Progenitor cell of endocrine pancreas (in vitro differentiated cells): ENCODE measurements around the gene RNLS. TPM values are rescaled to one million over a fixed set of nuclear protein-coding genes. Genes with fewer than 3 reads are reported as not detected.

Source experiments
- DNase-seq: peaks from one replicate; pipeline ENCODE4 v3.0.0; 2021; ENCODE audit warnings: low spot score; ENCODE audit not compliant: unreplicated experiment
- H3K27ac Mint-ChIP-seq: 2 replicates; pipeline ENCODE4 v1.8.0; 2021; ENCODE audit warnings: mild to moderate bottlenecking, moderate library complexity, mixed read lengths
- H3K27me3 Mint-ChIP-seq: 2 replicates; pipeline ENCODE4 v1.8.0; 2021; ENCODE audit warnings: mixed read lengths
- H3K36me3 Mint-ChIP-seq: 2 replicates; pipeline ENCODE4 v1.8.0; 2022; ENCODE audit warnings: mixed read lengths; ENCODE audit not compliant: insufficient read depth
- H3K4me1 Mint-ChIP-seq: 2 replicates; pipeline ENCODE4 v1.8.0; 2021; ENCODE audit warnings: low read depth, mixed read lengths
- H3K4me3 Mint-ChIP-seq: 2 replicates; pipeline ENCODE4 v1.8.0; 2021; ENCODE audit warnings: low read depth, mild to moderate bottlenecking, moderate library complexity, mixed read lengths
- H3K9me3 Mint-ChIP-seq: 2 replicates; pipeline ENCODE4 v1.8.0; 2021; ENCODE audit warnings: low read depth, mixed read lengths
- CTCF ChIP-seq: fragments of 200-600 bp; sonication (generic); IDR thresholded peaks from one replicate; pipeline ENCODE4 v1.5.0; 2021; ENCODE audit warnings: antibody characterized with exemption, mild to moderate bottlenecking; ENCODE audit not compliant: unreplicated experiment
- total RNA-seq: library from RNA; stranded (reverse); gene quantifications from 2 replicates; pipeline ENCODE4 v1.2.1, GENCODE V29; 2021

The RNLS gene
- total RNA-seq, 1 donor from 2014 or later: 7.5 TPM

- H3K27me3 Mint-ChIP-seq: peaks cover 4% of the 10 kb centered on the region
- H3K9me3 Mint-ChIP-seq: no peaks in the 10 kb centered on the region
- H3K4me3 Mint-ChIP-seq: no peak overlapping the region
- H3K27ac Mint-ChIP-seq: no peak overlapping the region
- DNase-seq: no peak
- TF ChIP-seq CTCF: no peak
- H3K36me3 Mint-ChIP-seq: no peaks in the 10 kb centered on the region
- H3K4me1 Mint-ChIP-seq: peaks cover 2% of the 10 kb centered on the region
These were observed 53.0 kb downstream of the RNLS start for GRCh38 chr10:88530093-88530492.

GRCh38 chr10:88528806-88529570 is 54.1 kb downstream of the RNLS start:
- H3K27ac Mint-ChIP-seq: no peak overlapping the region
- no peak for DNase-seq
- peaks cover 2% of the 10 kb centered on the region for H3K4me1 Mint-ChIP-seq
- peaks cover 4% of the 10 kb centered on the region for H3K27me3 Mint-ChIP-seq
- TF ChIP-seq CTCF: no peak
- H3K9me3 Mint-ChIP-seq: no peaks in the 10 kb centered on the region
- H3K4me3 Mint-ChIP-seq: no peak overlapping the region
- H3K36me3 Mint-ChIP-seq: no peaks in the 10 kb centered on the region

GRCh38 chr10:88528201-88528600 is 54.9 kb downstream of the RNLS start:
- no peak overlapping the region for H3K27ac Mint-ChIP-seq
- H3K9me3 Mint-ChIP-seq: no peaks in the 10 kb centered on the region
- TF ChIP-seq CTCF: no peak
- H3K4me1 Mint-ChIP-seq: peaks cover 2% of the 10 kb centered on the region
- no peaks in the 10 kb centered on the region for H3K36me3 Mint-ChIP-seq
- no peak overlapping the region for H3K4me3 Mint-ChIP-seq
- DNase-seq: no peak
- no peaks in the 10 kb centered on the region for H3K27me3 Mint-ChIP-seq

GRCh38 chr10:88527245-88527644 is 55.9 kb downstream of the RNLS start:
- TF ChIP-seq CTCF: no peak
- Mint-ChIP-seq H3K9me3 (no peaks in the 10 kb centered on the region), H3K4me3 (no peak overlapping the region), H3K27ac (no peak overlapping the region), H3K36me3 (no peaks in the 10 kb centered on the region), H3K27me3 (no peaks in the 10 kb centered on the region), H3K4me1 (peaks cover 2% of the 10 kb centered on the region)
- DNase-seq: no peak

GRCh38 chr10:88526501-88527105 is 56.5 kb downstream of the RNLS start:
- no peak overlapping the region for H3K4me3 Mint-ChIP-seq
- no peaks in the 10 kb centered on the region for H3K36me3 Mint-ChIP-seq
- no peaks in the 10 kb centered on the region for H3K9me3 Mint-ChIP-seq
- DNase-seq: no peak
- H3K27me3 Mint-ChIP-seq: no peaks in the 10 kb centered on the region
- H3K27ac Mint-ChIP-seq: no peak overlapping the region
- H3K4me1 Mint-ChIP-seq: peaks cover 2% of the 10 kb centered on the region
- no peak for TF ChIP-seq CTCF
